ENCODE data around the gene GRIA4.

DNA sequence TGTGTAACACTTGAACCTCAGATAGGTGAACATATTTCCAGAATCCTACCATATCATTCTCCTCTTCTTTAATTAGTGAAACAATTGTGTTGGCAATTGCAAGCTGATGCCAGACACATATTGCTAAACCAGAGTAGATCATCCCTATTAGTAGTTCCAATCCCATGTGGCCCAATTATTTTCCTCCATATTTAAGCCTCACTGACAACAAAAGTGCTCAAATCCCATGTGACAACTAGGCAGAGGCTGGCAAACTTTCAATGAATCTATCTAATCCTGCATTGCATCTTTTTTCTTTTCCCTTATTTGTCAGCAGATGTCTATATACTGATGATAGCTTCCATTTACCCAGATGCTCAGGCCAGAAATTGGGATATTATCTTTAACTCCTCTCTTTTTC lies 90.4 kb downstream of the GRIA4 start:
- no peak for TF ChIP-seq REST (IDR thresholded peaks at IDR 0.05; ENCODE audit: insufficient read depth in 1 of 2, low read depth in 2 of 2, low read length in 2 of 2)
- TF ChIP-seq POLR2AphosphoS5 (IDR thresholded peaks at IDR 0.05; ENCODE audit: low read depth, low read length): no peak

Measured in PFSK-1 (cell line).